Activated naive CD4-positive, alpha-beta T cell treated with anti-CD3 and anti-CD28 coated beads, Interleukin-2, amount 10 ng/mL, durations not matched to agents 7 days and 5 days (primary cell): Measurements from ENCODE around the gene TENM4.

ENCODE experiments used
- CTCF ChIA-PET: fragments of 350-600 bp; sonication (Branson Sonifier 250); formaldehyde crosslinking; loops from one replicate; lab custom pipeline; 2021; ENCODE audit warnings: antibody characterized with exemption; lab: Charles Lee
- DNase-seq: peaks from one replicate; pipeline ENCODE4 v3.0.0-alpha.2; 2020
- H3K27ac Mint-ChIP-seq: one replicate; pipeline ENCODE4 v1.8.0; 2021; ENCODE audit warnings: mild to moderate bottlenecking, moderate library complexity, mixed read lengths
- H3K27me3 Mint-ChIP-seq: one replicate; pipeline ENCODE4 v1.8.0; 2021; ENCODE audit warnings: mild to moderate bottlenecking, mixed read lengths
- H3K36me3 Mint-ChIP-seq: one replicate; pipeline ENCODE4 v1.8.0; 2021; ENCODE audit warnings: mixed read lengths
- H3K4me1 Mint-ChIP-seq: one replicate; pipeline ENCODE4 v1.8.0; 2021; ENCODE audit warnings: mixed read lengths
- H3K4me3 Mint-ChIP-seq: one replicate; pipeline ENCODE4 v1.8.0; 2021; ENCODE audit warnings: mild to moderate bottlenecking, moderate library complexity, mixed read lengths
- H3K9me3 Mint-ChIP-seq: one replicate; pipeline ENCODE4 v1.8.0; 2021; ENCODE audit warnings: mixed read lengths

TENM4 gene

GRCh38 chr11:79025622-79026021 lies 415.2 kb downstream of the TENM4 start:
- H3K9me3 Mint-ChIP-seq, result no peaks in the 10 kb centered on the region
- CTCF ChIA-PET, result no interaction called here
- DNase-seq, result no peak
- no peaks in the 10 kb centered on the region for H3K36me3 Mint-ChIP-seq
- no peak overlapping the region for H3K27ac Mint-ChIP-seq
- H3K4me1 Mint-ChIP-seq, result peaks cover 7% of the 10 kb centered on the region
- H3K27me3 Mint-ChIP-seq, result peaks cover 39% of the 10 kb centered on the region
- no peak overlapping the region for H3K4me3 Mint-ChIP-seq

- Mint-ChIP-seq H3K27me3 (peaks cover 34% of the 10 kb centered on the region), H3K9me3 (no peaks in the 10 kb centered on the region), H3K4me3 (no peak overlapping the region), H3K4me1 (peaks cover 7% of the 10 kb centered on the region), H3K27ac (no peak overlapping the region), H3K36me3 (no peaks in the 10 kb centered on the region)
- no peak for DNase-seq
- CTCF ChIA-PET, result no interaction called here
Observed at GRCh38 chr11:79025097-79025496, 415.7 kb downstream of the TENM4 start.

DNA sequence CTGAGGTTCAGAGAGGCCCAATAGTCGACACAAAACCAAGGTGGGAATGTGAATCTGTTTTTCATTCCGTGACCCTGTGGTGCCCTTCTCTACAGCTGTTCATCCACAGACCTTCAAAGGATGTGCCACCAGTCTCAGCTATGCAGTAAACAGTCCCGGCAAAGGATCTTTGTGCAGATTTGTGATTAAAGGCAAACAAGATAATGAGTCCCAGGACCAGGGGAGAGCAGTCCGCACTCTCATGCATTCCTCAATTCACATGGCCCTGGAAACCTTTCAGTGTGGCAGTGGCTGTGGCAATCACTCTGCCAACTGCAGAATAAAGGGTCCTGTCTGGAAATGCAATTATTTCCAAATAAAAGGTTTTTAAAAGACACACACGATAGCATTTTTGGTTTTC lies 418.6 kb downstream of the TENM4 start:
- H3K27me3 Mint-ChIP-seq, result peaks cover 10% of the 10 kb centered on the region
- CTCF ChIA-PET, result no interaction called here
- DNase-seq, result no peak
- H3K27ac Mint-ChIP-seq, result no peak overlapping the region
- H3K4me1 Mint-ChIP-seq, result peaks cover 6% of the 10 kb centered on the region
- H3K9me3 Mint-ChIP-seq, result no peaks in the 10 kb centered on the region
- no peak overlapping the region for H3K4me3 Mint-ChIP-seq
- H3K36me3 Mint-ChIP-seq, result no peaks in the 10 kb centered on the region

GRCh38 chr11:79021601-79022000 lies 419.2 kb downstream of the TENM4 start:
- no peak overlapping the region for H3K27ac Mint-ChIP-seq
- H3K36me3 Mint-ChIP-seq, result no peaks in the 10 kb centered on the region
- DNase-seq, result no peak
- H3K4me3 Mint-ChIP-seq, result no peak overlapping the region
- CTCF ChIA-PET, result no interaction called here
- H3K9me3 Mint-ChIP-seq, result no peaks in the 10 kb centered on the region
- H3K4me1 Mint-ChIP-seq, result peaks cover 1% of the 10 kb centered on the region
- peaks cover 10% of the 10 kb centered on the region for H3K27me3 Mint-ChIP-seq

DNA sequence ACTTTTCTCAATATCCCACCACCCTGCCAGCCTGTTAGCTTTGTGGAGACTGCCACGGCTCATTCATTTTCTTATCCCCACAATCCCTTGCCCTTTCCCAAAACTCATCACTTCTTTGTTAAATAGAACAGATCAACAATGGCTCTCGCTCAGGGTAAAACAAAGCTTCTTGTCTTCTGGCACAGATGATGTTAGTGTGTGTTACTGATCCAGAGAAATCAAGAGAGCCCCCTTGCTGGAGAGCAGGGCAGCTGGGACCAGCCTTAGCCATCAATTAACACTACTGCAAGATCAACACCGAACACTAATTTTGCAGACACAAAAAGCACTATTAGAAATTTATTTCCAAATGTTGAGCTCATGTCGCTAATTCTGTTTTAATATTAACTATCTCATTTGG lies 420.9 kb downstream of the TENM4 start:
- Mint-ChIP-seq H3K9me3 (no peaks in the 10 kb centered on the region), H3K4me1 (no peaks in the 10 kb centered on the region), H3K27me3 (no peaks in the 10 kb centered on the region), H3K27ac (no peak overlapping the region), H3K4me3 (no peak overlapping the region), H3K36me3 (no peaks in the 10 kb centered on the region)
- CTCF ChIA-PET, result no interaction called here
- DNase-seq, result no peak

DNA sequence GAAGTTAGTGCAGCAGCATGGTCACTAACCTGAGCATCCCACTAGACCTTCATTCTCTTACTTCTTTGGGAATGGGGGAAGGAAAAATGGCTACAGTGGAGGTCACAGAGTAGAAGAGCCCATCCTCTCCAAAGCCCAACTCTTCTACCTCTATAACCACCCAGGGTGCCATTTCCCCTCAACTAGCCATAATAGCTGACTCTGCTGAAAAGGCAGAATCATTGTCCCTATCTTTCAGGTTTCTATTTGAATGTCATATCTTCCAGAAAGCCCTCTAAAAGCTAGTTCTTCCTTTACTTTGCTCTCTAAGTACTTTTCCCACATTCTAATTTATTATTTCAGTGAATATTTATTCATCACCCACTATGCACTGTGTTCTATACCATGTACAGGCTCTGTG lies 421.6 kb downstream of the TENM4 start:
- H3K27ac Mint-ChIP-seq, result no peak overlapping the region
- H3K36me3 Mint-ChIP-seq, result no peaks in the 10 kb centered on the region
- H3K4me3 Mint-ChIP-seq, result no peak overlapping the region
- no peaks in the 10 kb centered on the region for H3K27me3 Mint-ChIP-seq
- H3K4me1 Mint-ChIP-seq, result no peaks in the 10 kb centered on the region
- no peak for DNase-seq
- CTCF ChIA-PET, result no interaction called here
- no peaks in the 10 kb centered on the region for H3K9me3 Mint-ChIP-seq

DNA sequence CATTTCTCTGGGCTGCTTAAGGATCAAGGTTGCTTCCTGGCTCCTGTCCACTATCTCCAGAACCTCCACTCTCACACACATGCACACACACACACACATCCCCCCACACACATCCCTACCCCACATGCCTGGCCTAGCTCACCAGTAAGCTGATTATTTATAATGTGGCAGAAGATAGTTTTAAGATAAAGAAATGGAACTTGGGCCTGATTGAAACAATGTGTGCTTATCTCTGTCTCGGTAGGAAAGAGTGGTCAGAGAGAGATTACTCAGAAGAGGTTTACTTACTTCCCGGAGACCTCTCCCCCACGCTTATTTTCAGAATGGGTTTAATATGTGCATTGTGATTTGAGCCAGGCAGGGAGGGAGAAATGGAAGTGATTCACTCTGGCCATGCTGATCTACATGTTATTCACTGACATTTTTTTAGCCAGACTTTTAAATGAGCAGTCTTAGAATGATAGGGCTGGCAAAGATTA lies 422.4 kb downstream of the TENM4 start:
- Mint-ChIP-seq H3K27ac (no peak overlapping the region), H3K9me3 (no peaks in the 10 kb centered on the region), H3K4me3 (no peak overlapping the region), H3K27me3 (no peaks in the 10 kb centered on the region), H3K36me3 (no peaks in the 10 kb centered on the region), H3K4me1 (no peaks in the 10 kb centered on the region)
- no peak for DNase-seq
- CTCF ChIA-PET, result no interaction called here

GRCh38 chr11:79017811-79018210 lies 423.0 kb downstream of the TENM4 start:
- no peaks in the 10 kb centered on the region for H3K4me1 Mint-ChIP-seq
- no peak for DNase-seq
- CTCF ChIA-PET, result no interaction called here
- no peaks in the 10 kb centered on the region for H3K9me3 Mint-ChIP-seq
- no peak overlapping the region for H3K4me3 Mint-ChIP-seq
- H3K27ac Mint-ChIP-seq, result no peak overlapping the region
- H3K27me3 Mint-ChIP-seq, result no peaks in the 10 kb centered on the region
- H3K36me3 Mint-ChIP-seq, result no peaks in the 10 kb centered on the region

GRCh38 chr11:79013509-79013908 lies 427.3 kb downstream of the TENM4 start:
- Mint-ChIP-seq H3K9me3 (no peaks in the 10 kb centered on the region), H3K36me3 (no peaks in the 10 kb centered on the region), H3K27me3 (no peaks in the 10 kb centered on the region), H3K27ac (no peak overlapping the region), H3K4me3 (no peak overlapping the region), H3K4me1 (no peaks in the 10 kb centered on the region)
- CTCF ChIA-PET, result no interaction called here
- no peak for DNase-seq

DNA sequence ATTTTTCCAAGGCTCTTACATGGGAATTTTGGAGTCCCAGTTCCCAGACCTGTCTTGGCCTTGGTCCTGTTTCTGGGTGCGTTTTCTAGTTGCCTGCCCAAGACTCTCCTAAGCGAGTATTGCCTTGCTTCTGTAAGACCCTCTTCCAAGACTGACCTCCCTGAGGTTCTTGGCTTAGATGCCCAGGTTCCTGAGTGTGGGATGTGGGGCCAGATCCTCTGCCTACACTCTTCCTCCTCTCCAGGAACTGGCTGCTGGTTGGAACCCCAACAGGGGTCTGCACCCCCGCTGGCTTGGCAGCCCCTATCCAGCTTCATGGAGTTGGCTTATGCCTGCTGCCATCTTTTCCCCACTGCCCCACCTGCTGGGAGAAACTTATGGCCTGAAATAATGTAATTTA lies 429.5 kb downstream of the TENM4 start:
- no peaks in the 10 kb centered on the region for H3K36me3 Mint-ChIP-seq
- DNase-seq, result no peak
- H3K9me3 Mint-ChIP-seq, result no peaks in the 10 kb centered on the region
- H3K4me1 Mint-ChIP-seq, result no peaks in the 10 kb centered on the region
- H3K27ac Mint-ChIP-seq, result no peak overlapping the region
- H3K4me3 Mint-ChIP-seq, result no peak overlapping the region
- H3K27me3 Mint-ChIP-seq, result no peaks in the 10 kb centered on the region
- CTCF ChIA-PET, result no interaction called here

DNA sequence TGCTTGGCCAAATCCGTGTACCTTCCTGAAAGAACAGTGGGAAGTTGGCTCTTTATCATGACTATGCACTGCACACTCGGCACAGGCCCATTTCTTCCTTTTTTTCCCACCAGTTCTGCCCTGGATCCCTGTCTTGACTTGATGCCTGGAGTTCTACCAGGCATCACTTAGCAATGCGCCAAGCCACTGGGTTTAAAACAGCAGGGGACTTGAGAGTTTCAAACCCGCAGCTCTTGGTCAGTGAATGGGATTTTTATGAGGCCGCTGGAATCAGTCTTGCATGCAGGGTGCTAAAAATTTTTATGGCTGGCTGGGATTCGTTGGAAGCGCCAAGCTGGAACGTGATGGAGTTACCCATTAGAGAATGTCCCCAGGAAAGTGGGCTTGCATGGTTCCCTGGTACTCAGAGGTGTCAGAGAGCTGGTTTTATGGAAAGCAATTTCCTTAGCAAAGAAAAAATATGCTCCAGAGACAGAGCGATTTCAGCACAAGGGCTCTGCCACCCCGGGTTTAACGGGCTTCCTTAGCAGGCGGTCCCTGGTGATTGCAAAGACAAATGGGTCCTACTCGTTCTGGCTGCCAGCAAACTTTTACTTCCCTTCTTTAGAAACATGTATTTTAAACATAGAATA lies 432.9 kb downstream of the TENM4 start:
- H3K27me3 Mint-ChIP-seq, result no peaks in the 10 kb centered on the region
- DNase-seq, result no peak
- H3K27ac Mint-ChIP-seq, result no peak overlapping the region
- no peaks in the 10 kb centered on the region for H3K9me3 Mint-ChIP-seq
- H3K36me3 Mint-ChIP-seq, result no peaks in the 10 kb centered on the region
- H3K4me3 Mint-ChIP-seq, result no peak overlapping the region
- CTCF ChIA-PET, result interaction anchor here (0.6 to 1.5 kb wide), 2 partner anchors 8 to 19 kb away, joined by 3 read pairs; no protein-coding TSS in a partner anchor
- no peaks in the 10 kb centered on the region for H3K4me1 Mint-ChIP-seq

DNA sequence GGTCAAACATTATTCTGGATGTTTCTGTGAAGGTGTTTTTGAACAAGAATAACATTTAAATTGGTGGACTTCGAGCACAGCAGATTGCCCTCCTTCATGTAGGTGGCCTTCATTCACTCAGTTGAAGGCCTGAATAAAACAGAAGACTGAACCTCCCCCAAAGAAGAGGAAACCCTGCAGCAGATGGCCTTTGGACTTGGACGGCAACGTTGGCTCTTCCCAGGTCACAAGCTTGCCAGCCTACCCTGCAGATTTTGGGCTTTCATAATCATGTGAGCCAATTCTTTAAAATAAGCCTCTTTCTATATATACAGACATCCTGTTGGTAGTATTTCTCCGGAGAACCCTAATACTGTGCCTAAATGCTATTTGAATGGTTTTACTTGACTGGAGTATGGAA lies 434.0 kb downstream of the TENM4 start:
- Mint-ChIP-seq H3K4me1 (no peaks in the 10 kb centered on the region), H3K27ac (no peak overlapping the region), H3K27me3 (no peaks in the 10 kb centered on the region), H3K4me3 (no peak overlapping the region), H3K36me3 (no peaks in the 10 kb centered on the region), H3K9me3 (no peaks in the 10 kb centered on the region)
- CTCF ChIA-PET, result no interaction called here
- DNase-seq, result no peak

DNA sequence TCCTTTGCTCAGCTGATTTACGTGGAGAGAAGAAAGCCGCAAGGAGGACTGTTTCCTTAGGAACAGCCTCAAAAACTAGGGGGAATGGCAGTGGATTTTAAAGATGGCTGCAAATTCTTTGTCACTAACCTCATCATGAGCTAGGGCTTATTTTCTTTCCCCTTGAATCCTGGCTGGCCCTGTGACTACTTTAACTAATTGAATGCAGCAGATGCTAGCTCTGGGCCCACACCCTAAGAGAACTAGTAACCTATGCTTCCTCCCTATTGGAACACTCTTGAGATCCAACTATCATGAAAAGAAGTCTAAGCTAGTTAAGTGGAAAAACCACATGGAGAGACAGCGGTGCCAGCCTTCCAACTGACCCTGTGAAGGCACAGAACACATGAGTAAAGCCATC lies 444.8 kb downstream of the TENM4 start:
- CTCF ChIA-PET, result no interaction called here
- Mint-ChIP-seq H3K36me3 (no peaks in the 10 kb centered on the region), H3K4me3 (no peak overlapping the region), H3K27ac (no peak overlapping the region), H3K4me1 (no peaks in the 10 kb centered on the region), H3K9me3 (peaks cover 13% of the 10 kb centered on the region), H3K27me3 (no peaks in the 10 kb centered on the region)
- no peak for DNase-seq

- Mint-ChIP-seq H3K27ac (no peak overlapping the region), H3K4me1 (no peaks in the 10 kb centered on the region), H3K36me3 (no peaks in the 10 kb centered on the region), H3K4me3 (no peak overlapping the region), H3K27me3 (no peaks in the 10 kb centered on the region), H3K9me3 (peaks cover 13% of the 10 kb centered on the region)
- CTCF ChIA-PET, result no interaction called here
- no peak for DNase-seq
Observed at GRCh38 chr11:78995171-78995570, 445.7 kb downstream of the TENM4 start.

- Mint-ChIP-seq H3K27me3 (no peaks in the 10 kb centered on the region), H3K4me3 (no peak overlapping the region), H3K4me1 (no peaks in the 10 kb centered on the region), H3K9me3 (peaks cover 4% of the 10 kb centered on the region), H3K27ac (no peak overlapping the region), H3K36me3 (no peaks in the 10 kb centered on the region)
- CTCF ChIA-PET, result no interaction called here
- no peak for DNase-seq
Observed at GRCh38 chr11:78993802-78994430, 446.9 kb downstream of the TENM4 start.
